Measurements from ENCODE around the gene ENGASE.

The ENGASE gene

GRCh38 chr17:79080349-79080748 lies 5.7 kb downstream of the ENGASE start:
- DNase-seq (ENCODE audit: low spot score), result no peak

GRCh38 chr17:79080761-79081290 lies 6.2 kb downstream of the ENGASE start:
- DNase-seq (ENCODE audit: low spot score), result no peak

DNA sequence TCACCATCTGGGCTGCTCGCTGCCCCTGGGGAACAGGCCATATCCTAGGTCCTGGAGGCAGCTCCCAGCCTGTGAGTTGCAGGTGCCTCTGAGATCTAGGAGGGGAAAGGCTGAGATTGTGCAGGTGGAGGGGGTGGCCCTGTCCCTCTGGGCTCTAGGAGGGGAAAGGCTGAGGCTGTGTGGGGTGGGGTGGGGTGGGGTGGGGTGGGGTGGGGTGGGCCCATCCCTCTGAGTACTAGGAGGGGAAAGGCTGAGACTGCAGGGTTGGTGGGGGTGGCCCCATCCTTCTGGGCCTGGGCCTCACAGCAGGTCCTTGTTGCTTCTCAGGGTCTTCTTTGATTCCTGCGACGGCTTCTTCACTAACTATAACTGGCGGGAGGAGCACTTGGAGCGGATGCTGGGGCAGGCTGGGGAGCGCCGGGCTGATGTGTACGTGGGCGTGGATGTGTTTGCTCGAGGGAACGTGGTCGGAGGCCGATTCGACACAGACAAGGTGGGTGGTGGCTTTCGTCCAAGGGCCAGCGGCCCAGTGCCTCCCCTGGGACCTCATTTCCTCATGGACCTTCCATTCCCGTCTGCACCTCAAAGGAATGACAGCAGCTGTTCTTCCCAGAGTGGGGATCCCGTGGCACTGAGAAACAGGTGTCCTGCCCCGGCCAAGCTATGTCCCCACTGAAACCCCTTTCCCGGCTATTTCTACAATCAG lies 7.1 kb downstream of the ENGASE start:
- DNase-seq (ENCODE audit: low spot score), result no peak

GRCh38 chr17:79082311-79083190 lies 7.9 kb downstream of the ENGASE start:
- DNase-seq (ENCODE audit: low spot score), result peak; percentile 46

- DNase-seq (ENCODE audit: low spot score), result peak; percentile 42
Observed at GRCh38 chr17:79083191-79083971, 8.8 kb downstream of the ENGASE start.

DNA sequence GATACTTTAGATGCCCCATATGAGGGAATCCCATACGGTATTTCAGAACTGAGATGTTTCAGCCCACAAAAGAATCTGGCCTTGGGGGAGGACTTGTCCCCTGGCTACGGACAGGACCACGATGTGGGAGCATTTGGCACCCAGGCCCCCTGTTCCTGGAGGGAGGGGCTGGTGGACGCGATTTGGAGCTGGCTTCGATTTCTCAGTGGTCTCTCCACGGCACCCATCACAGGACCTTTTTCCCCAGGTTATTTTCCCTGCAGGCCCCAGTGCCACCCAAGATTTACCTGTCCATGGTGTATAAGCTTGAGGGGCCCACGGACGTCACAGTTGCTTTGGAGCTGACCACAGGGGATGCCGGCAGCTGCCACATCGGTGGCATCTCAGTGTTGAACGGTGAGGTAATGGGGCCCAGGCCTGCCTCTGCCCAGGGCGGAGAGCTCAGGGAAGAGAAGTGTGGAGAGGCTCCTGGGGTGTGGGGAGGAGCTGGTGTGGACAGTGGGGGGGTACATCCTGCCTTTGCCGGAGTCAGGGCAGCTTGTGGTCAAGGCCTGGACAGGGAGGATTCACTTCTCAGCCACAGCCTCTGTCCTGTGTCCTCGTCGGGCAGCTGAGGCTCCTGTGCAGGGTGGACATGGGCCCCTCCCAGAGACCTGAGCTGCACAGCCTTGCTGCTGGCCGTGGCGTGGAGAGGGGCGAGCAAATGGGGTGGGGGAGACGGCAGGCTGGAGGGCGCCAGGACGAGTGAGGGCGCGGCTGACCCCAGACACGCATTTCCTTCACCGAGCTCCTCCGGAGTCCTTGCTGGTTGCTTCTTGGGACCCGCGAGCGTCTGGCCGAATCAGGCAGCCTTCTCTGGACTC lies 9.9 kb downstream of the ENGASE start:
- no peak for DNase-seq (ENCODE audit: low spot score)

- DNase-seq (ENCODE audit: low spot score), result no peak
Observed at GRCh38 chr17:79085154-79085920, 10.7 kb downstream of the ENGASE start.

DNA sequence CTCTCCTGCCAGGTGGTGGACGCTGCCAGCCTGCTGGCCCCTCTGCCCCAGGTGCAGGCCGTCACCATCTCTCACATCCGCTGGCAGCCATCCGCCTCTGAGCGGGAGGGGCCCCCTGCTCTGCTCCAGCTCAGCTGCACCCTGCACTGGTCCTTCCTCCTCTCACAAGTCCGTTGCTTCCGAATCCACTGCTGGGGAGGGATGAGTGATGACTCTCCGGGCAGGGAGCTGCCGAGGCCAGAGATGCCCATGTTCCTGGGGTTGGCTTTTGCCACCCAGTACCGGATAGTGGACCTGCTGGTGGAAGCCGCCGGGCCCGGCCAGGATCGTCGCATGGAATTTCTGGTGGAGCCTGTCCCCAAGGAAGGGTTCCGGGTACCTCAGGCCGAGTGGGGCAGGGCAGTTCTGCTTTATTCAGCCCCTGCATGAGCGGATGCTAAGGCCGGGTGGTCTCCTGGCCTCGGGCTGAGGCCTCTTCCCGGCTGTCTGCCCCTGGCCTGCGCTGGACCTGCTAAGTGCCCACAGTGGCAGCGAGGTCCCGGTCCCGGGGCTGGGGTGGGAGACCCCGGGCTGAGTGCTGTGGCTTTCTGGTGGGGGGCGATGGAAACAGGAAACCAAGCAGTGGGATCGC lies 11.4 kb downstream of the ENGASE start:
- no peak for DNase-seq (ENCODE audit: low spot score)

GRCh38 chr17:79086609-79087427 lies 12.2 kb downstream of the ENGASE start:
- DNase-seq (ENCODE audit: low spot score), result no peak

DNA sequence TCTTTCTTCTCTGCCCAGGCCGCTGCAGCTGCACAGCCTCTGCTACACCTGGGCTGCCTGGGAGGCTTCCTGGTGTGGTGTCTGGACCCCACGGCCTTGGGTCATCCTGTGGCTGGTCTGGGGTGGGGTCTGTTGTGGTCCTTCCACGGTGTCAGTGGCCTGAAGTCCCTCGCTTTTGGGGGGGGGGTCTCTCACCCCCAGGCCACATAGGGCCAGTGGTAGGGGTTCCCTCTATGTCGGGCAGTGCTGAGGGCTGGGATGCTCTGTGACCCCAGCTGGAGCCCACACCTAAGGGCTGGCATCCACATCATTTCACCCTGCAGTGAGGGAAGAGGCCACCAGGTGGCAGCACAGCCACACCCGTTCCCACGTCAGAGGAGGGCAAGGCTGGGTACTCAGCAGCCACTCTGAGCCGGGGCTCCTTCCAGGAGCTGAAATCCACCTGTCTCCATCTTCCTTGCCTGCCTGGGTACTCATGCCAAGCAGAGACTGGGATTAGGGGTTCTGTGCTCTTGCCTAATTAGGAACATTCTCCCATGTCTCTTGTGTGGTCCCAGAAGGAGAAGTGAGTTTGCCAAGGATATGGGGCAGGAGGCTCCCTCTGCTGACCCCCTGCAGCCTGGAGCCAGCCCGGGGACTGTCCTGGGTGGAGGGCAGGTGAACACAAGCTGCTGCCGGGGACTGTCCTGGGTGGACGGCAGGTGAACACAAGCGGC lies 13.0 kb downstream of the ENGASE start:
- DNase-seq (ENCODE audit: low spot score), result peak; percentile 60

GRCh38 chr17:79088247-79088996 lies 13.8 kb downstream of the ENGASE start:
- DNase-seq (ENCODE audit: low spot score), result no peak

DNA sequence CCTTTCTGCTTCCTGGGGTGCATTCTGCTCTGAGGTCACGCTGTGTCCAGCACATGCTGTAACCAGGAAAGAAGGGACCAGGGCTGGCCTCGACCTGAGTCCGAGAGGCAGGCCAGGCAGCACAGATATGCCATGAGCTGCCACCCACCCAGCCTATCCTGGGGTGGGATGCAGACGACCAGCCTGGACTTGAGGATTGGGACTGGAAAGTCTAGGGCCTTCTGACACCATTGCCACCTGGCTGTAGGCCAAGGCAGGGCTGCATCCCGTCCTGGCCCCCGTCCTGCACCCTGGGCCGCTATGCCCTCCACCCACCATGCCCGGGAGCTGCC lies 14.3 kb downstream of the ENGASE start:
- DNase-seq (ENCODE audit: low spot score), result no peak

- no peak for DNase-seq (ENCODE audit: low spot score)
Observed at GRCh38 chr17:79089720-79090442, 15.3 kb downstream of the ENGASE start.

DNA sequence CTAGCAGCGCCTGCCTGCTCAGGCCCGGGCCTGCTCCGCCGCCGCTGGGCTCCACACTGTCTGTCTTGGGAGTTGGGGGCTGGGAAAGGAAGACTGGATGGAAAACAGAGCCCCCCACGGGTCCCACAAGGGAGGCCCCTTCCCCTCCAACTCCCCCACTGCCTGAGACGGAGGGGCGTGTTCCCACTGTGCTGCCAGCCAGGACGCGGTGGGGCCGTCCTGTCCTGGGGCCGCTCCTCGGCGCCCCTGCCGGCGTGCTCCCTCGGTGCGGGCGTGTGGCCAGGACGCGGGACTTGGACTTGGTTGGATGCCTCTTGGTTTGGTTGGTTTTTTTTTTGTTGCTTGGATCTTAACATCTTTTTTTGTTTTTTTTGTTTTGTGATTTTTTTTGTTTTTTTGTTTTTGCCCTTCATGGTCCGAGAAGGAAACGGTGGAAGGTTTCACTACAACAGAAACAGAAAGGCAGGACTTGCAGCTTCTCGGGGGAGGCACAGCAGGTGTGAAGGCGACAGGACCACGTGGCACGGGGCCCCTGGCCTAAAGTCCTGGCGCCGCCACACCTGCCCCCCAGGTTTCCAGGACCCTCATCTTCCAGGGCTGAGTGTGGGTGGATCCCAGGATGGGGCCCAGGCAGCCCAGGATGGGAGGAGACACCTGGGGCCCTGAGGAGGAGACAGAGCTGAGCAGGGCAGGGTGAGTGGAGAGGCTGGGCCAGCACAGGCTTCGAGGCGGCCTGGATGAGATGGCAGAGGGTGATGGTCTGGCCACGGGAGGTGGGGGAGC lies 16.0 kb downstream of the ENGASE start:
- no peak for DNase-seq (ENCODE audit: low spot score)

- no peak for DNase-seq (ENCODE audit: low spot score)
Observed at GRCh38 chr17:79091226-79091670, 16.6 kb downstream of the ENGASE start.

GRCh38 chr17:79092567-79092966 lies 17.9 kb downstream of the ENGASE start:
- no peak for DNase-seq (ENCODE audit: low spot score)
